ENCODE data around the gene SUSD6. TPM values are rescaled to one million over a fixed set of nuclear protein-coding genes. Genes with fewer than 3 reads are reported as not detected.

The SUSD6 gene
- total and polyA plus RNA-seq, 2 donors from 2014 or later, result 14.3 to 84.2 TPM

- Histone ChIP-seq H3K4me3 (ENCODE audit: low read length in 3 of 3) (no peak overlapping the region), H3K9ac (ENCODE audit: low read length in 3 of 3) (no peak overlapping the region), H3K27ac (ENCODE audit: low read depth in 2 of 2, low read length in 2 of 2) (peak overlapping the region; percentile 68 to 89), H3K27me3 (ENCODE audit: control insufficient read depth, insufficient read depth, low read length) (no peaks in the 10 kb centered on the region), H3K36me3 (ENCODE audit: control insufficient read depth in 2 of 3, insufficient read depth in 3 of 3, low read length in 3 of 3) (no peaks in the 10 kb centered on the region), H3K9me3 (ENCODE audit: control insufficient read depth in 2 of 3, insufficient read depth in 1 of 3, low read length in 3 of 3) (no peaks in the 10 kb centered on the region), H3K4me1 (ENCODE audit: control insufficient read depth in 2 of 3, insufficient read depth in 2 of 3, low read depth in 1 of 3, low read length in 3 of 3) (peaks cover 10 to 57% (median 46%) of the 10 kb centered on the region in 3 donors)
- FAIRE-seq (no peak), DNase-seq (peak in 1 of 5 donors; percentile 69)
- intact Hi-C loops (cut with DNase I), result no loop called here
- TF ChIP-seq CTCF (IDR thresholded peaks at IDR 0.05; ENCODE audit: borderline replicate concordance, extremely low read depth, insufficient read depth), result no peak
Observed at GRCh38 chr14:69694730-69695281, 83.4 kb downstream of the SUSD6 start.

- no peaks in the 10 kb centered on the region for H3K27me3 ChIP-seq (ENCODE audit: control insufficient read depth, insufficient read depth, low read length)
- no peak for TF ChIP-seq CTCF (IDR thresholded peaks at IDR 0.05; ENCODE audit: borderline replicate concordance, extremely low read depth, insufficient read depth)
- no peaks in the 10 kb centered on the region for H3K9me3 ChIP-seq (ENCODE audit: control insufficient read depth in 2 of 3, insufficient read depth in 1 of 3, low read length in 3 of 3)
- intact Hi-C loops (cut with DNase I), result no loop called here
- H3K36me3 ChIP-seq (ENCODE audit: control insufficient read depth in 2 of 3, insufficient read depth in 3 of 3, low read length in 3 of 3), result no peaks in the 10 kb centered on the region
- H3K4me1 ChIP-seq (ENCODE audit: control insufficient read depth in 2 of 3, insufficient read depth in 2 of 3, low read depth in 1 of 3, low read length in 3 of 3), result peaks cover 10 to 62% (median 46%) of the 10 kb centered on the region in 3 donors
- DNase-seq (peak in 2 of 5 donors; percentile 58), FAIRE-seq (no peak)
- no peak overlapping the region for H3K4me3 ChIP-seq (ENCODE audit: low read length in 3 of 3)
- H3K27ac ChIP-seq (ENCODE audit: low read depth in 2 of 2, low read length in 2 of 2), result peak overlapping the region; percentile 68 to 89
- peak overlapping the region in 1 of 3 donors; percentile 14 for H3K9ac ChIP-seq (ENCODE audit: low read length in 3 of 3)
Observed at GRCh38 chr14:69695322-69696203, 84.2 kb downstream of the SUSD6 start.

GRCh38 chr14:69696204-69696527 is 84.8 kb downstream of the SUSD6 start:
- no peak for TF ChIP-seq CTCF (IDR thresholded peaks at IDR 0.05; ENCODE audit: borderline replicate concordance, extremely low read depth, insufficient read depth)
- H3K27me3 ChIP-seq (ENCODE audit: control insufficient read depth, insufficient read depth, low read length), result no peaks in the 10 kb centered on the region
- FAIRE-seq (no peak), DNase-seq (no peak)
- H3K4me1 ChIP-seq (ENCODE audit: control insufficient read depth in 2 of 3, insufficient read depth in 2 of 3, low read depth in 1 of 3, low read length in 3 of 3), result peaks cover 10 to 68% (median 46%) of the 10 kb centered on the region in 3 donors
- no peak overlapping the region for H3K4me3 ChIP-seq (ENCODE audit: low read length in 3 of 3)
- H3K9ac ChIP-seq (ENCODE audit: low read length in 3 of 3), result peak overlapping the region in 1 of 3 donors; percentile 14
- H3K36me3 ChIP-seq (ENCODE audit: control insufficient read depth in 2 of 3, insufficient read depth in 3 of 3, low read length in 3 of 3), result no peaks in the 10 kb centered on the region
- H3K9me3 ChIP-seq (ENCODE audit: control insufficient read depth in 2 of 3, insufficient read depth in 1 of 3, low read length in 3 of 3), result no peaks in the 10 kb centered on the region
- peak overlapping the region in 1 of 2 donors; percentile 33 for H3K27ac ChIP-seq (ENCODE audit: low read depth in 2 of 2, low read length in 2 of 2)
- intact Hi-C loops (cut with DNase I), result no loop called here

Data from kidney (tissue), 14 donors.